HG02870 (cell line): Measurements from ENCODE around the gene OLFM3.

Source experiments
- ATAC-seq: cut with Tn5 transposase; IDR thresholded peaks from one replicate; pipeline ENCODE4 v1.9.1; 2021; ENCODE audit warnings: mild to moderate bottlenecking, moderate library complexity; ENCODE audit not compliant: unreplicated experiment

The OLFM3 gene

GRCh38 chr1:101996825-101997465 lies at the start of gene OLFM3:
Gene OLFM3, minus strand, starts transcription at chr1:101996926.
- ATAC-seq: no peak

DNA sequence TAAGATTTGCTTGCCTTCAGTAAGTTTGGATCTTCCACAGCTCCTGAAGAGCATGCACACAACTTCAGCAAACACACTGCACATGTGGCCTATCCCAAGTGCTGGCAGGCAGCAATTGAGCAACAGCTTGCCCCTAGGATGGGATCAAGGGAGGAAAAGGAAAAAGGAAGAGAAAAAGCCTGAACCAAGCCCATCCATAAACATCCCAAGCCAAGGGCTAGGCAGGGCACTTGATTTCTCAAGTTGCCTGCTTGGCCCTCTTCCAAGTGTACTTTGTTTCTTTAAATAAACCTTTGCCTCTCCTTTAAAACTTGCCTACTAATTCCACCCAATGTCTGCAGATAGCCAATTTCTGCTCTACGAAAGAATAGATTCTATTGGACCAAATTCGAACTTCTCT lies 49.0 kb upstream of the OLFM3 start:
- no peak for ATAC-seq

DNA sequence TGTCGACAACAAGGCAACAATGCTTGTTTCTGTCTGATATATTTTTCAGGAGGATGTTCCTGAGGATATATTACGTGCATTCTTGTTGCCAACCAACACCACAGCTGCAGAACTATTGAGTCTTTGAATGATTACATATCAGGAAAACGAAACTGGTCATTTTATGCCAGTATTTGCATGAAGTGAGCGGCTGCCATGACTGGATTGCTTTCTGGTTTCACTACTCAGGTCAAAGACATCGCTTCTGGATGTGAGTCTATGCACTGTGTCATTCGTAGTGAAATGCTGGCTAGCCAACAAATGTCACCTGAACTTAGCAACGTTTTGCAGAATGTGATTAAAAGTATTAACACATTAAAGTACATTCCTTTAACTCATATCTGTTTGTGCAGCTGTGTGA lies 35.8 kb upstream of the OLFM3 start:
- no peak for ATAC-seq

DNA sequence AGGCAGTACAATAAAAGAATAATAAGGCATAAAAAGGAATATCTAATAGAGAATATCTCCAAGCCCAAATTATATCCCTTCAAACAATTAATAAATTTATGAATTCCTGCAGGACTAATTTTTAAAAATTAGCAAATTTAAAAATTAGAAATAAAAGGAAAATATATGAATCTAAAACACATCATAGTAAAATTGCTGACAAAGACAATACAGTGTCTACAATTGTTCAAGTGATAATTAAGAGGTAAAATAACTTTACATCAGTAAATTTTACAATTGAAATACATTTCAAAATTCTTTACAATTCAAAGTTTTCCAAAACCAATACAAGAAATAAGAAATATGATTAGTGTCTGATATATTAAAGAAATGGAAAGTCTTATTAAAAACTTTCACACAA lies 22.8 kb upstream of the OLFM3 start:
- no peak for ATAC-seq

DNA sequence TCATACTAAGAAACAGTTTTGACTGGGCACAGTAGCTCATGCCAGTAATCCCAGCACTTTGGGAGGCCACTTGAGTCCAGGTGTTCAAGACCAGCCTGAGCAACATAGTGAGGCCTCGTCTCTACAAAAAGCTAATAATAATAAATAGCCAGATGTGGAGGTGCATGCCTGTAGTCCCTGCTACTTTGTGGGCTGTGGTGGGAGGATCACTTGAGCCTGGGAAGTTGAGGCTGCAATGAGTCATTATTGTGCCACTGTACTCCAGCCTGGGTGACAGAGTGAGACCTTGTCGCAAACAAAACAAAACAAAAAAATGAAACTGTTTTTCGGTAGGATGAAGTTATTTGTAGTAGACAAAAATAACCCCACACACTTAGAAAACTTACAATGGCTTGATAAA lies 19.0 kb upstream of the OLFM3 start:
- no peak for ATAC-seq

- ATAC-seq: no peak
These were observed 5.3 kb upstream of the OLFM3 start for GRCh38 chr1:102002057-102002456.

DNA sequence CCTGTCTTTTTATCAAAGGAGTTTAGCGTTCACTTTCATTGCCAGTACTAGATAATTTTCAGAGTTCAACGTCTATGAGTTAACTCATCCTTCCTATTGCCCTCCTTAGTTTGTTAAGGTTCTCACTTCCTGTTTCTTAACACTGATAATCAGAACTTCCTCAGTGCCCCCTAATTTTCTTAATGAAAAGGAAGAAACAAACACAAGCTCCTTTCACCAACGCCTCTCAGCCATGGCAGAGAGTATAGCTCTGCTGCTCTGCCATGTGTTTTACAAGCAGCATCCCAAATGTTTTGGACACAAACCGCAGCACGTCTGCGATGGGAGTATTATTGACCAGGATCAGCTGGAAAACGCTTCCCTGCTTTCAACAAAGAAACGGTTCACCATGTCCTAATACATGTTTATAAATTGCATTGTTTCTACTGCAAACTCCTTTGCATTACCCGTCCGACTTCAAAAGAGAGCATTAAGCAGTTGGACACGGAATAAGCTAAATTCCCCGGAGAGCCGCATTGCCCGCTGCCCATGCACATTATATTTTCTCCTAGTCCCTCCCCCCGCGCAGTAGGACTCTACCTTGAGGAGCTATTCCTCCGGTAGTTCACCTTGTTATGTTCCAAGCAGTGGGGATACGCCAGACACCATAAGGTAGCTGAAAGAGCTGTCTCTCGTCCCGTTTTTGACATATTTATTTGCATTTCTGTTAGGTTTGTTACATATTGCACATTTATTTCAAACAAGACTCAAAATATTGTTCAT lies 561 bp downstream of the OLFM3 start:
- no peak for ATAC-seq

DNA sequence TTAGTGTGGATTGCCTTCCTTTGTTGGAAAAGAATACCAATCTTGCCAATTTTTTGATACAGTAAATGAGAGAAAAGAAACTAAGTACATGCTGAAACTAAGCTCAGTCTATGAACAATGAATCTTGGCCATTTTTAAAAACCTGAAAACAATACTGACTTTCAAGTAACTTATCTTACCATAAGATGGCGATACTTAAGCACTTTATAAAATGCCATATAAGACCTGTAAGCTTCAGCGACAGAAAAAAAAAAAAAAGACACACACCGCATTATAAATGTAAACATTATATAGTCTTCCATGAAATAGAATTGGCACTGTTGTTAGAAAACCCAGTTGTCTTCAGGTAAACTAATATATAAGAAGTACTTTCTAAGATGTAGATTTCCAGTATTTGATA lies 3.0 kb downstream of the OLFM3 start:
- no peak for ATAC-seq

DNA sequence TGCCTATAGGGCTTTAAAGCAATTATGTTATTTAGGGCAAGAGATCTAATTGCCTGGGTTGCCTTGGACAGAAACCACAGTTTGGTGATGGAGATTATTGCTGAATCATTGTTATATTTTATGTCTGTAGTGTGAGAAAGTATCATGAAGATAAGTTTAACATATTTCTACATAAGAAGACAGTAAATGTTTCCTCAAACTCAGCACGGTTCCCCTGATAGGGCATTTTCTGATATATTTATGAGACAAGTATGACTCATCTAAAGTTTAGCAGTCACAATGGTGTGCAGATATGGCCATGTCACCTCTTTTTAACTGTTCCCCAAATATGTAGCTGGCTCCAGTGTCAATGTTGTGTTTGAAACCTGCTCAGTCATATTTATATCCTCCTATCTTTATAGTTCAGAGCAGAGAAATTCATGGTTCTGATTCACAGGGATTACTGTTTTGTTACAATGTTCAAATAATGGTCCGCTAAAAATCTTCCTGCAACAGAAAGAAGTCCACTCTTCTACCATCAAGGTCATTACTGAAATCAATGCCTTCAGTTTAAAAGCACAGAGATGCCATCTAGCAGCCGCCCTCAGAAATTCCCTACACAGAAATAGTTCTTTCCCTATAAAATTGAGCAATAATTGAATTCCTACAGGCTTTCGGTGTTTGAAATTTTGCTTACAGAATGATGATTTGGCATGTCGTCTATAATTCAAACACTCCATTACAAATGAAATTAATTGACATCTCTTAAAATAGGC lies 3.7 kb downstream of the OLFM3 start:
- ATAC-seq: no peak

DNA sequence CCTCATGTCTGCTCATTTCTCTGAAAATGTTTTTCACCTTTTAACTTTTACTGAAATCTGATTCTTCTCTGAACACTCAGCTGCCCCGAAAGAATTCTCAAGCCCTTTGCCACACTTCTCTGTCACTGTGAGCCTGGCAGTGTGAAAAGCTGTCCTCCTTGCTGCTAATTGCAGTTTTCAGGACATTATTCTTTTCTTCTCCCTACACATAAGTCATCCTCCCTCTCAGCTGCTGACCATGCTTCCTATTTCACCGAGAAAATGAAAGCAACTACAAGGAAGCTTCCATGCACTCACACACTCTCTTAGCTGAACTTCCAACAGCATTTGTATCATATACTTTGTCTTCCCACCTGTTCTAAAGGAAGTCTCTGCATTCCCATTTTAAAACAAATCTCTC lies 15.8 kb downstream of the OLFM3 start:
- no peak for ATAC-seq

- ATAC-seq: no peak
These were observed 19.5 kb downstream of the OLFM3 start for GRCh38 chr1:101977266-101977665.

- ATAC-seq: no peak
These were observed 20.6 kb downstream of the OLFM3 start for GRCh38 chr1:101976161-101976560.

- no peak for ATAC-seq
These were observed 21.4 kb downstream of the OLFM3 start for GRCh38 chr1:101975371-101975770.

- ATAC-seq: no peak
These were observed 22.0 kb downstream of the OLFM3 start for GRCh38 chr1:101974599-101975274.

- no peak for ATAC-seq
These were observed 25.4 kb downstream of the OLFM3 start for GRCh38 chr1:101971304-101971703.

DNA sequence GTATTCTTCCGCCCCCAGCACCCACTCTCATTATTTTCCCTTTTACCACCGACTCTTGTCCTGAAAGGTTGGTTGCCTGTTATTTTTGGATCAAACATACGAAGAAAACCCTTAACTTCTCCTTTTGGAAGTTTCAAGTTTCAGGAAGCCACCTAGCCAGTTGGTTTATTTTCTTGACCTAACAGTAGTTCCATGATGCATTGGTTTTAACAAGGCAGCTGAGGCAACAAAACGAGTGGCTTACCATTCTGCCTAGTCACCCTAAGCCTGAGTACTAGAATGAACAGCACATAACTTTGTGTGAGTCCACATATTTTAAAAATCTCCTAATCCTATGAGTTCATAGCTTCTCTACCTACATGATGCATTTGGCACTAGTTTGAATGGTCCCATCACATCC lies 28.9 kb downstream of the OLFM3 start:
- ATAC-seq: no peak

GRCh38 chr1:101965341-101965740 lies 31.4 kb downstream of the OLFM3 start:
- no peak for ATAC-seq

DNA sequence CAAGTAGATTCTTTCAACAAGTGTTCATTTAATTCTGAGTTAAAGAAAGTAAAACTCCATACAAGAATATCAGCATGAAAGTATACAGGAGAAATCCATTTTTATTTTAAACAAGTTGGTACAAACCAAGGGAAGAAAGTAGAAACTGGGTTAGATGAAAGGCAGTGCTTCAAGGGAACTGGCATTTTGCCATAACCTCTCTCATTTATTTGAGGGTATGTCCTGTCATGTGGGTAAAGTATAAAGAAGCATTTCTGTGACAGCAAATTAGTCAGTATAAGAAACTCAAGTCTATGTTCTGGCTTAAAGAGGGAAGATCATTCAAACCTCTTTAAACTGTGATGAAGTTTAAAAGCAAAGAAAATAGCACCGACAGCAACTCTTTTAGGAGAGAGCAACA lies 32.0 kb downstream of the OLFM3 start:
- ATAC-seq: no peak

- ATAC-seq: no peak
These were observed 36.6 kb downstream of the OLFM3 start for GRCh38 chr1:101960142-101960541.

- no peak for ATAC-seq
These were observed 37.3 kb downstream of the OLFM3 start for GRCh38 chr1:101959456-101959855.

- ATAC-seq: no peak
These were observed 39.0 kb downstream of the OLFM3 start for GRCh38 chr1:101957771-101958170.
